Fibroblast of villous mesenchyme (primary cell): ENCODE results near the gene TRAPPC2L. TPM values are rescaled to one million over a fixed set of nuclear protein-coding genes. Genes with fewer than 3 reads are reported as not detected.

Source experiments
- DNase-seq: peaks from one replicate; pipeline ENCODE4 v3.0.0-alpha.2; 2010; ENCODE audit warnings: low read depth
- H3K4me3 ChIP-seq: 2 replicates; pipeline ENCODE4 v1.5.1; 2011; ENCODE audit warnings: low read depth, mild to moderate bottlenecking, low read length
- CTCF ChIP-seq: IDR thresholded peaks from 2 replicates; pipeline ENCODE4 v1.5.1; 2012; ENCODE audit warnings: low read depth, mild to moderate bottlenecking, low read length; ENCODE audit not compliant: insufficient read depth
- total RNA-seq: library from RNA; depleted of rRNA; stranded (reverse); fragments of >200 nt; gene quantifications from 2 replicates; pipeline ENCODE4 v1.2.3, GENCODE V29; 2012

Gene TRAPPC2L
- total RNA-seq, 1 donor: 34.5 TPM

- no peak overlapping the region for H3K4me3 ChIP-seq
- no peak for DNase-seq
- TF ChIP-seq CTCF: no peak
Measured at GRCh38 chr16:88881007-88881615, 24.2 kb downstream of the TRAPPC2L start.

- DNase-seq: no peak
- H3K4me3 ChIP-seq: no peak overlapping the region
- TF ChIP-seq CTCF: no peak
Measured at GRCh38 chr16:88881675-88882357, 24.9 kb downstream of the TRAPPC2L start.

GRCh38 chr16:88882358-88883030, 25.6 kb downstream of the TRAPPC2L start:
- TF ChIP-seq CTCF: no peak
- H3K4me3 ChIP-seq: no peak overlapping the region
- no peak for DNase-seq

GRCh38 chr16:88883117-88883895, 26.4 kb downstream of the TRAPPC2L start:
- H3K4me3 ChIP-seq: no peak overlapping the region
- TF ChIP-seq CTCF: no peak
- no peak for DNase-seq

- H3K4me3 ChIP-seq: no peak overlapping the region
- DNase-seq: no peak
Measured at GRCh38 chr16:88883946-88884345, 27.0 kb downstream of the TRAPPC2L start.

More at GRCh38 chr16:88883946-88884345, 27.0 kb downstream of the TRAPPC2L start:
- no peak for TF ChIP-seq CTCF
